Testis (tissue), 3 donors: ENCODE data around the gene PLA2G2C. TPM values are rescaled to one million over a fixed set of nuclear protein-coding genes. Genes with fewer than 3 reads are reported as not detected.

Experiments
- DNase-seq: peaks from one replicate; pipeline ENCODE4 v3.0.0-alpha.2; 2019
- H3K27ac ChIP-seq, 2 donors: fragments of 200-600 bp; sonication (generic); one replicate each; pipeline ENCODE4 v1.5.1; 2019
- H3K27me3 ChIP-seq: fragments of 200-600 bp; sonication (generic); one replicate; pipeline ENCODE4 v1.5.1; 2019
- H3K36me3 ChIP-seq: fragments of 200-600 bp; sonication (generic); one replicate; pipeline ENCODE4 v1.5.1; 2017; ENCODE audit warnings: low read depth; ENCODE audit errors: missing control alignments
- H3K4me1 ChIP-seq: fragments of 200-600 bp; sonication (generic); one replicate; pipeline ENCODE4 v1.5.1; 2019
- H3K4me3 ChIP-seq, 2 donors: fragments of 200-600 bp; sonication (generic); one replicate each; pipeline ENCODE4 v1.5.1; 2017 to 2019
- H3K9me3 ChIP-seq: fragments of 200-600 bp; sonication (generic); one replicate; pipeline ENCODE4 v1.5.1; 2017
- CTCF ChIP-seq, 3 experiments: fragments of 450-650 bp in 2 of 3; fragments of 200-600 bp in 1 of 3; sonication (generic) in 1 of 3; IDR thresholded peaks; one replicate each; pipeline ENCODE4 v1.5.1; 2016 to 2019; ENCODE audit warnings: antibody characterized with exemption in 3 of 3, mild to moderate bottlenecking in 2 of 3, moderate library complexity in 1 of 3
- POLR2A ChIP-seq: fragments of 450-650 bp; IDR thresholded peaks from one replicate; pipeline ENCODE4 v1.6.1; 2017; ENCODE audit warnings: antibody characterized with exemption, mild to moderate bottlenecking, moderate library complexity
- WGBS, 2 donors: methylation state at CpG; one replicate each; pipeline ENCODE4 v1.1.5; 2018; 5-methylcytosine and 5-hydroxymethylcytosine counted together
- intact Hi-C: fragments of 100-400 bp; cut with DNase I; formaldehyde crosslinking; loops from one replicate; pipeline ENCODE4 v1.15.1; 2023; ENCODE audit warnings: low total_unique reads
- polyA plus RNA-seq: library from polyadenylated mRNA; stranded (reverse); fragments of 350-450 nt; fragmentation: Illumina TruSeq; extraction: RNeasy Lipid Tissue Mini Kit (QIAGEN cat#74804); gene quantifications from one replicate; pipeline ENCODE4 v1.2.3, GENCODE V29; 2014; ENCODE audit warnings: low read depth, low replicate concordance; ENCODE audit not compliant: insufficient read depth
- total RNA-seq, 2 donors: library from RNA; depleted of rRNA; stranded (reverse); fragments of >200 nt; gene quantifications; one replicate each; pipeline ENCODE4 v1.2.3, GENCODE V29; 2016

PLA2G2C gene
- total and polyA plus RNA-seq, 3 donors from 2014 or later = 0.31 to 1.1 (median 0.47) TPM

GRCh38 chr1:20180129-20180843 lies 6.0 kb downstream of the PLA2G2C start:
- intact Hi-C loops = no loop called here
- TF ChIP-seq CTCF (IDR thresholded peaks at IDR 0.05) (no peak), POLR2A (no peak)
- H3K27me3 ChIP-seq = no peaks in the 10 kb centered on the region
- H3K36me3 ChIP-seq = no peaks in the 10 kb centered on the region
- no peak for DNase-seq
- H3K27ac ChIP-seq = no peak overlapping the region
- H3K4me3 ChIP-seq = no peak overlapping the region
- WGBS, 2 donors = 72 to 82% methylated on average over 6 of the region's 6 CpGs
- no peaks in the 10 kb centered on the region for H3K4me1 ChIP-seq
- H3K9me3 ChIP-seq = no peaks in the 10 kb centered on the region

DNA sequence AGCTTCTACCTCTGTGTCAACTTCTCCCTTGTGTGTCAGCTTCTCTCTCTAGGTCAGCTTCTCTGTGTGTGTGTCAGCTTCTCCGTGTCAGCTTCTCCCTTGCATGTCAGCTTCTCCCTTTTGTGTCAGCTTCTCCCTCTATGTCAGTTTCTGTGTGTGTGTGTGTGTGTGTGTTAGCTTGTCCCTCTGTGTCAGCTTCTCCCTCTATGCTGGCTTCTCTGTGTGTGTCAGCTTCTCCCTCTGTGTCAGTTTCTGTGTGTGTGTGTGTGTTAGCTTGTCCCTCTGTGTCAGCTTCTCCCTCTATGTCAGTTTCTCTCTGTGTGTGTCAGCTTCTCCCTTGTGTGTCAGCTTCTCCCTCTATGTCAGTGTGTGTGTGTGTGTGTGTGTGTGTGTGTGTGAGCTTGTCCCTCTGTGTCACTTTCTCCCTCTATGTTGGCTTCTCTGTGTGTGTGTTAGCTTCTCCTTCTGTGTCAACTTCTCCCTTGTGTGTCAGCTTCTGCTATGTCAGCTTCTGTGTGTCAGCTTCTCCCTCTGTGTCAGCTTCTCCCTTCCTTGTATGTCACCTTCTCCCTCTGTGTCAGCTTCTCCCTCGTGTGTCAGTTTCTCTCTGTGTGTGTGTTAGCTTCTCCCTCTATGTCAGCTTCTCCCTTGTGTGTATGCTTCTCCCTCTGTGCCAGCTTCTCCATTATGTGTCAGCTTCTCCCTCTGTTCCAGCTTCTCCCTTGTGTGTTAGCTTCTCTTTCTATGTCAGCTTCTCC lies 6.8 kb downstream of the PLA2G2C start:
- no peak for TF ChIP-seq CTCF (IDR thresholded peaks at IDR 0.05)
- TF ChIP-seq POLR2A = no peak
- intact Hi-C loops = no loop called here
- no peaks in the 10 kb centered on the region for H3K27me3 ChIP-seq
- no peak overlapping the region for H3K27ac ChIP-seq
- no peaks in the 10 kb centered on the region for H3K4me1 ChIP-seq
- no peaks in the 10 kb centered on the region for H3K9me3 ChIP-seq
- no peak for DNase-seq
- H3K36me3 ChIP-seq = no peaks in the 10 kb centered on the region
- H3K4me3 ChIP-seq = no peak overlapping the region
- 95% methylated on average over 2 of the region's 2 CpGs for WGBS, 2 donors

DNA sequence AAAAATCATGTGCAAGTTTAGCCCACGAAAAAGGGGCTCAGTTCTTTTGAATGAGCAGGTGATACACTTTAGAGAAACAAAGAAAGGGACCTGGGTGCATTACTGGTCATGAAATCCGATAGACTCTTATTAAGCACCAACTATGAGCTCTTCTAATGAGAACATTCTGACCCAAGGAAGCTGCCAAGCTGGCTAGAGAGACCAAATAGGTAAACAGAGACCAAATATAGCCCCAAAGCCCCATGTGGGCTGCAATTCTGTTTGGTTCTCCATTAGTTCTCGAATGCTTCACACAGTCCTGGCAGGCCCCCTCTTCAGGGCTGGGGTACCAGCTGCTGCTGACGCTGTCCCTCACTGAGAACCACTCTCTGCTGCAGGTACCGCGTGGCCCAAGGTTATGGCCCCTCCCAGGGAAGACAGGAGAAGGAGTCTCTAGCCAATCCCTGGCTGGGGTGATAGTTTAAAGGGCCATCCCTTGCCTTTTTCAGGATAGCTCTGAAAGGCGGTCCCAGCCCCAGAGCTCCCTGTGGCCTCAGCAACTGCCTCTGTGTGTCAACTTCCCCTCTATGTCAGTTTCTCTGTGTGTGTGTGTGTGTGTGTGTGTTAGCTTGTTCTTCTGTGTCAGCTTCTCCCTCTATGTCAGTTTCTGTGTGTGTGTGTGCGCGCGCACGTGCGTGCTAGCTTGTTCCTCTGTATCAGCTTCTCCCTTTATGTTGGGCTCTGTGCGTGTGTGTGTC lies 7.5 kb downstream of the PLA2G2C start:
- peak; percentile 49 for DNase-seq
- intact Hi-C loops = no loop called here
- Histone ChIP-seq H3K36me3 (no peaks in the 10 kb centered on the region), H3K4me1 (no peaks in the 10 kb centered on the region), H3K9me3 (no peaks in the 10 kb centered on the region), H3K27ac (peak overlapping the region in 1 of 2 donors; percentile 43), H3K4me3 (no peak overlapping the region), H3K27me3 (no peaks in the 10 kb centered on the region)
- no peak for TF ChIP-seq POLR2A
- TF ChIP-seq CTCF (IDR thresholded peaks at IDR 0.05) = no peak
- WGBS, 2 donors = 71% methylated on average over 13 of the region's 13 CpGs

DNA sequence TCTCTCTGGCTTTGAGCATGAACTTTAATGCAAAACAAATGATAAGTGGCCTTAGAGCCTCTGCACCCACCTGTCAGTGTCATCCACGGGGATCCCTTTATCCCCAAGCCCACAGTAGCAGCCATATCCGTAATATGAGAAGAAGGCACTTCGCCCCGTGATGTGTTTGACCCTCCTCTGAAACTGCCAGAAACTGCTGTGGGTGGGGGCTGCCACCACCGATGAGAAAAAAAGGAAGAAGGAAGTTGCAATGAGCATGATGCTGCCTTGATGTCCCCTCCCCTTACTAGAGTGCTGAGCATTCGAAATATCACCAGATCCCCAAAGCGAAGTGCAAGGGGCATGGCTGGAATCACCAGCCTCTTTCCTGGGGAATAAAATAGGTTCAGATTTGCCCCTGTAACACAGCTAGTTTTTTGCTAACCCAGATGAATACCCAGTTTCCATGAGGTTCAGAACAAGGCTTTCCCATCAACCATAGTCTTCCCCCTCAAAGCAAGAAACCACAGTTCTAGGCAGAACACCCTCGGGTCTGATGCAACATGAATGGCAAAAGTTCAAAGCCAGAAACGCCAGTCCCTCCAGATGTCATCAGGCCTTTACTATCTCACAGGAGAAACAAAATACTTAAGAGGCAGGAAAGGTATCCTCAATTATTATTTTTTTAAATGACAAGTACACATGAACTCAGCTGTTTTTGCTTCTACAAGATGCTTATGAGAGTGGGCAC lies 11.2 kb downstream of the PLA2G2C start:
- no peaks in the 10 kb centered on the region for H3K4me1 ChIP-seq
- 66 to 73% methylated on average over 9 of the region's 9 CpGs for WGBS, 2 donors

More for the DNA sequence above, 11.2 kb downstream of the PLA2G2C start:
- H3K36me3 ChIP-seq = no peaks in the 10 kb centered on the region
- no peaks in the 10 kb centered on the region for H3K27me3 ChIP-seq
- no peak for DNase-seq
- TF ChIP-seq CTCF (IDR thresholded peaks at IDR 0.05) (no peak), POLR2A (no peak)
- intact Hi-C loops = no loop called here
- no peak overlapping the region for H3K27ac ChIP-seq
- H3K4me3 ChIP-seq = no peak overlapping the region
- H3K9me3 ChIP-seq = no peaks in the 10 kb centered on the region
